Measurements from ENCODE around the gene COPZ1. TPM values are rescaled to one million over a fixed set of nuclear protein-coding genes. Genes with fewer than 3 reads are reported as not detected.

The COPZ1 gene
- total and polyA plus RNA-seq, 2 donors (not counting 1 experiment from before 2014, with no cell fraction given) = 97.9 to 305 TPM

DNA sequence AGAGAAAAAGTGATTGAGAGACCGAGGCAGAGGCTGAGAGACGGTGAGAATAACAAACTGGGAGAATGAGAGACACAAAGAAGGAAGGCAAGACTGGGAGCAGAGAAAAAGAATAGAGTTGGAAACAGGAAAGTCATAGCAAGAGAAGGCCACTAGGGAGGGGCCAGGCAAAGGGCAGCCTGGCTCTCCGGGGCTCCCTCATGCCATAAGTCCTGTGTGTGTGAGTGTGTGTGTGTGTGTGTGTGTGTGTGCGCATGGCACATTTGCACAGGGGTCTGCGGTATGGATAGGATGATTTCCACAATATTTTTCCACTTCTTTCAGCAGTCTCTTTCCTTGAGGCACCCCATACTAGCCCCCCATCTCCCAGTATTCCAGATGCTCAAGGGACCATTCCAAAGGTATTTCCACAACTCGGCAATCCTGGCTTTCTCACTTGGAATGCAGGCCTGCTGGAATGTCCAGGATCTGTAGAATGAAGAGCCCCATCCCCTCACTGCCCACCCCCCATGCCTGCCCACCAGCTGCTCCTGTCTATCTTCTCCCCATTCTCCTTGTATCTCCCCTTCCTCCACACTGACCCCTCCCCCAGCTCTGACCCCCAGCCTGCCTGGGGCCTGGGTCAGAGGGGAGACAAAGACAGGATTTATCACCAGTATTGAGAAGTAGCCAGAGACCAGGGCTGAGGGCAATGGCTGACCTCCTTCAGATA, 30.3 kb downstream of the COPZ1 start:
- DNase-seq (ENCODE audit: low read depth in 2 of 2) = no peak
- Histone ChIP-seq H2AFZ (ENCODE audit: low read length) (no peak overlapping the region), H3K9me3 (ENCODE audit: control insufficient read depth, insufficient read depth, low read depth, low read length) (no peaks in the 10 kb centered on the region), H3K4me2 (ENCODE audit: extremely low read depth, insufficient read depth, low read length) (no peak overlapping the region), H3K4me1 (ENCODE audit: control insufficient read depth, extremely low read depth, insufficient read depth, low read length) (peaks cover 22% of the 10 kb centered on the region), H4K20me1 (ENCODE audit: control insufficient read depth, extremely low read depth, insufficient read depth, low read length) (no peaks in the 10 kb centered on the region), H3K79me2 (ENCODE audit: control insufficient read depth, insufficient read depth, low read length) (no peaks in the 10 kb centered on the region), H3K36me3 (ENCODE audit: control insufficient read depth, insufficient read depth, low read length) (peaks cover 3% of the 10 kb centered on the region), H3K4me3 (replicated peaks in 1 of 4; ENCODE audit: control extremely low read depth in 1 of 4, insufficient read depth in 1 of 4, low read depth in 3 of 4, low read length in 4 of 4) (no peak overlapping the region), H3K9ac (ENCODE audit: insufficient read depth, low read length) (no peak overlapping the region), H3K27me3 (ENCODE audit: control insufficient read depth, insufficient read depth, low read length) (no peaks in the 10 kb centered on the region), H3K27ac (ENCODE audit: insufficient read depth, low read length) (no peak overlapping the region)
- TF ChIP-seq CTCF (conservative IDR thresholded peaks at IDR 0.05 in 1 of 2, IDR thresholded peaks at IDR 0.05 in 1 of 2; ENCODE audit: low read depth in 1 of 2, low read length in 2 of 2) (no peak), EZH2 (IDR thresholded peaks at IDR 0.05; ENCODE audit: low read length, missing control alignments) (no peak)

DNA sequence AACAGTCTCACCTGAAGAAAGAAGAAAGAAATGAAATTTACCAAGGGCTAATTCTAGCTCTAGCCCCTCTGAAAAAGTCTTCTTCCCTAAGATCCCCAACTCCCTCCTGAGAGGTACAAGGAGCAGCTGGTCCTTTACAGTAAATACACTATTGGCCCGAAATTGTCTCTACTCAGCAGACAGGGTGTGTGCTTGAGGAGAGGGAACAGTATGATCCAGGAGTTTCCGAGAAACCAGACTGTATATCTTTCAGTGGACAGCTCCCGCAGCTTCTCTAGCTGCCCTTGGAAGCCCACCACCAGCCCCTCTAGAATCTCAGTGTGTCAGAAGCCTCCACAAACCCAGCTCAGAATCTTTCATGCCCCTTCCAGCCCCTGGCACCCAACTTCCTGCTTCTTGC, 31.3 kb downstream of the COPZ1 start:
- no peak overlapping the region for H3K4me2 ChIP-seq (ENCODE audit: extremely low read depth, insufficient read depth, low read length)
- TF ChIP-seq CTCF (conservative IDR thresholded peaks at IDR 0.05 in 1 of 2, IDR thresholded peaks at IDR 0.05 in 1 of 2; ENCODE audit: low read depth in 1 of 2, low read length in 2 of 2) (no peak), EZH2 (IDR thresholded peaks at IDR 0.05; ENCODE audit: low read length, missing control alignments) (no peak)
- no peak overlapping the region for H2AFZ ChIP-seq (ENCODE audit: low read length)
- H3K9ac ChIP-seq (ENCODE audit: insufficient read depth, low read length) = no peak overlapping the region
- no peak for DNase-seq (ENCODE audit: low read depth in 2 of 2)
- no peaks in the 10 kb centered on the region for H3K36me3 ChIP-seq (ENCODE audit: control insufficient read depth, insufficient read depth, low read length)
- H3K4me3 ChIP-seq (replicated peaks in 1 of 4; ENCODE audit: control extremely low read depth in 1 of 4, insufficient read depth in 1 of 4, low read depth in 3 of 4, low read length in 4 of 4) = no peak overlapping the region
- no peaks in the 10 kb centered on the region for H4K20me1 ChIP-seq (ENCODE audit: control insufficient read depth, extremely low read depth, insufficient read depth, low read length)
- H3K27ac ChIP-seq (ENCODE audit: insufficient read depth, low read length) = no peak overlapping the region
- no peaks in the 10 kb centered on the region for H3K27me3 ChIP-seq (ENCODE audit: control insufficient read depth, insufficient read depth, low read length)
- no peaks in the 10 kb centered on the region for H3K9me3 ChIP-seq (ENCODE audit: control insufficient read depth, insufficient read depth, low read depth, low read length)
- H3K4me1 ChIP-seq (ENCODE audit: control insufficient read depth, extremely low read depth, insufficient read depth, low read length) = peaks cover 28% of the 10 kb centered on the region
- H3K79me2 ChIP-seq (ENCODE audit: control insufficient read depth, insufficient read depth, low read length) = no peaks in the 10 kb centered on the region

GRCh38 chr12:54356951-54357356, 32.0 kb downstream of the COPZ1 start:
- Histone ChIP-seq H3K79me2 (ENCODE audit: control insufficient read depth, insufficient read depth, low read length) (no peaks in the 10 kb centered on the region), H3K27me3 (ENCODE audit: control insufficient read depth, insufficient read depth, low read length) (no peaks in the 10 kb centered on the region), H3K4me2 (ENCODE audit: extremely low read depth, insufficient read depth, low read length) (no peak overlapping the region), H3K4me1 (ENCODE audit: control insufficient read depth, extremely low read depth, insufficient read depth, low read length) (peaks cover 28% of the 10 kb centered on the region), H3K36me3 (ENCODE audit: control insufficient read depth, insufficient read depth, low read length) (no peaks in the 10 kb centered on the region), H4K20me1 (ENCODE audit: control insufficient read depth, extremely low read depth, insufficient read depth, low read length) (no peaks in the 10 kb centered on the region), H3K9me3 (ENCODE audit: control insufficient read depth, insufficient read depth, low read depth, low read length) (no peaks in the 10 kb centered on the region), H3K9ac (ENCODE audit: insufficient read depth, low read length) (no peak overlapping the region), H2AFZ (ENCODE audit: low read length) (no peak overlapping the region), H3K4me3 (replicated peaks in 1 of 4; ENCODE audit: control extremely low read depth in 1 of 4, insufficient read depth in 1 of 4, low read depth in 3 of 4, low read length in 4 of 4) (no peak overlapping the region), H3K27ac (ENCODE audit: insufficient read depth, low read length) (no peak overlapping the region)
- no peak for TF ChIP-seq EZH2 (IDR thresholded peaks at IDR 0.05; ENCODE audit: low read length, missing control alignments)
- no peak for TF ChIP-seq CTCF (conservative IDR thresholded peaks at IDR 0.05 in 1 of 2, IDR thresholded peaks at IDR 0.05 in 1 of 2; ENCODE audit: low read depth in 1 of 2, low read length in 2 of 2)
- no peak for DNase-seq (ENCODE audit: low read depth in 2 of 2)
